GM18511 (cell line): ENCODE data around the gene SYNE1.

ENCODE experiments used
- ATAC-seq: cut with Tn5 transposase; IDR thresholded peaks from one replicate; pipeline ENCODE4 v1.9.1; 2021; ENCODE audit warnings: mild to moderate bottlenecking, moderate library complexity; ENCODE audit not compliant: unreplicated experiment

Gene SYNE1

GRCh38 chr6:152207915-152208714 lies 429.0 kb downstream of the SYNE1 start:
- no peak for ATAC-seq

GRCh38 chr6:152206072-152206818 lies 430.9 kb downstream of the SYNE1 start:
- no peak for ATAC-seq

- ATAC-seq, result no peak
Observed at GRCh38 chr6:152204591-152204990, 432.6 kb downstream of the SYNE1 start.

GRCh38 chr6:152201120-152201519 lies 436.0 kb downstream of the SYNE1 start:
- ATAC-seq, result no peak

- ATAC-seq, result no peak
Observed at GRCh38 chr6:152195896-152196295, 441.3 kb downstream of the SYNE1 start.

GRCh38 chr6:152189736-152190135 lies 447.4 kb downstream of the SYNE1 start:
- no peak for ATAC-seq

GRCh38 chr6:152188011-152188410 lies 449.2 kb downstream of the SYNE1 start:
- no peak for ATAC-seq

GRCh38 chr6:152186840-152187239 lies 450.3 kb downstream of the SYNE1 start:
- no peak for ATAC-seq

- ATAC-seq, result peak; percentile 82
Observed at GRCh38 chr6:152184917-152185574, 452.1 kb downstream of the SYNE1 start.

- peak; percentile 47 for ATAC-seq
Observed at GRCh38 chr6:152184573-152184916, 452.6 kb downstream of the SYNE1 start.

- ATAC-seq, result no peak
Observed at GRCh38 chr6:152180601-152181000, 456.6 kb downstream of the SYNE1 start.

- ATAC-seq, result no peak
Observed at GRCh38 chr6:152176268-152176667, 460.9 kb downstream of the SYNE1 start.

GRCh38 chr6:152173957-152174356 lies 463.2 kb downstream of the SYNE1 start:
- no peak for ATAC-seq

GRCh38 chr6:152173321-152173720 lies 463.8 kb downstream of the SYNE1 start:
- ATAC-seq, result no peak

GRCh38 chr6:152170702-152171667 lies 466.2 kb downstream of the SYNE1 start:
- ATAC-seq, result peak; percentile 97

- no peak for ATAC-seq
Observed at GRCh38 chr6:152170313-152170701, 466.9 kb downstream of the SYNE1 start.

GRCh38 chr6:152167641-152168603 lies 469.2 kb downstream of the SYNE1 start:
- no peak for ATAC-seq

- ATAC-seq, result no peak
Observed at GRCh38 chr6:152166897-152167296, 470.3 kb downstream of the SYNE1 start.

- ATAC-seq, result no peak
Observed at GRCh38 chr6:152166497-152166896, 470.7 kb downstream of the SYNE1 start.
